Measurements from ENCODE around the gene DENND6B.
"Not testable (repeated sequence)": the region's sequence is repeated elsewhere in the genome, so short reads cannot be mapped to it uniquely, and the experiment has no call there.

Gene DENND6B, protein sequence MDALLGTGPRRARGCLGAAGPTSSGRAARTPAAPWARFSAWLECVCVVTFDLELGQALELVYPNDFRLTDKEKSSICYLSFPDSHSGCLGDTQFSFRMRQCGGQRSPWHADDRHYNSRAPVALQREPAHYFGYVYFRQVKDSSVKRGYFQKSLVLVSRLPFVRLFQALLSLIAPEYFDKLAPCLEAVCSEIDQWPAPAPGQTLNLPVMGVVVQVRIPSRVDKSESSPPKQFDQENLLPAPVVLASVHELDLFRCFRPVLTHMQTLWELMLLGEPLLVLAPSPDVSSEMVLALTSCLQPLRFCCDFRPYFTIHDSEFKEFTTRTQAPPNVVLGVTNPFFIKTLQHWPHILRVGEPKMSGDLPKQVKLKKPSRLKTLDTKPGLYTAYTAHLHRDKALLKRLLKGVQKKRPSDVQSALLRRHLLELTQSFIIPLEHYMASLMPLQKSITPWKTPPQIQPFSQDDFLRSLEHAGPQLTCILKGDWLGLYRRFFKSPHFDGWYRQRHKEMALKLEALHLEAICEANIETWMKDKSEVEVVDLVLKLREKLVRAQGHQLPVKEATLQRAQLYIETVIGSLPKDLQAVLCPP

DNA sequence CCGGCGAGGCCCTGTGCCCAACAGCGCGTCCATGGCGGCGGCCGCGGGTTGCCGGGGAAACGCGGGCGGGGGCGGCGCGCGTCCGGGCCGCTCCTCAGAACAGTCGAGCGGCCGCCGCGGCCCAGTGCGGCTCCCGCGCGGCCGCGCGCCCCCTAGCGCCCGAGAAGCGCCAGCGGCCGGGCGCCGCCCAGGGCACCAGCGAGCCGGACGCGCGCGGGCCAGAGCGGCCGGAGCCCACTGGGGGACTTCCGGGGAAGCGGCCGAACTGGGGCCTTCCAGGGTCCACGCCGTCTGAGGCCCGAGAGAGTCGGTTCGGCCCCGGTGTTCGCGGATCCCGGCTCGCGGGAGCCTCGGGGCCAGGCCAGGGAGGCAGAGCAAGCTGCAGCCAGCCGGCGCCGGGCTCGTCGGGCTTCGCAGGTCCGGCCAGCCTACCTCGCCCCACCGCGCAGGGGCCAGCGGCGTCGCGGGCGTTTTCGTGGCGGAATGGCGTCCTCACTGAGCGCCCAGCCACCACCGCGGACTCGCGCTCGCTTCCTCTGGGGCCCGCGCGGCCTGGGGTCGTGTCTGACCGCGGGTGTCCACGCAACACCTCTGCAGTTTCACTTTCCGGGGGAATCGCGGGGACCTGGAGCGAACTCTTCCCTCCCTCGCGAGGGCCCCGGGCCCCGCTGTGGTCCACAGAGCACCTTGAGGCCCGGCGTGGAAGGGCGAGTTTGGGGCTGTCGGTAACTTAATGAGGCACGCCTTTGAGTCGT is at the start of gene DENND6B:
Gene DENND6B, minus strand, starts transcription at position 57 of the 755 bp plus-strand sequence. Its CDS starts 24 bp downstream, at position 33.
- TF ChIP-seq, protein P1, sequence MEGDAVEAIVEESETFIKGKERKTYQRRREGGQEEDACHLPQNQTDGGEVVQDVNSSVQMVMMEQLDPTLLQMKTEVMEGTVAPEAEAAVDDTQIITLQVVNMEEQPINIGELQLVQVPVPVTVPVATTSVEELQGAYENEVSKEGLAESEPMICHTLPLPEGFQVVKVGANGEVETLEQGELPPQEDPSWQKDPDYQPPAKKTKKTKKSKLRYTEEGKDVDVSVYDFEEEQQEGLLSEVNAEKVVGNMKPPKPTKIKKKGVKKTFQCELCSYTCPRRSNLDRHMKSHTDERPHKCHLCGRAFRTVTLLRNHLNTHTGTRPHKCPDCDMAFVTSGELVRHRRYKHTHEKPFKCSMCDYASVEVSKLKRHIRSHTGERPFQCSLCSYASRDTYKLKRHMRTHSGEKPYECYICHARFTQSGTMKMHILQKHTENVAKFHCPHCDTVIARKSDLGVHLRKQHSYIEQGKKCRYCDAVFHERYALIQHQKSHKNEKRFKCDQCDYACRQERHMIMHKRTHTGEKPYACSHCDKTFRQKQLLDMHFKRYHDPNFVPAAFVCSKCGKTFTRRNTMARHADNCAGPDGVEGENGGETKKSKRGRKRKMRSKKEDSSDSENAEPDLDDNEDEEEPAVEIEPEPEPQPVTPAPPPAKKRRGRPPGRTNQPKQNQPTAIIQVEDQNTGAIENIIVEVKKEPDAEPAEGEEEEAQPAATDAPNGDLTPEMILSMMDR (conservative IDR thresholded peaks at IDR 0.05): peak; percentile 89
- H3K27ac ChIP-seq: peak within 1 kb of the TSS; percentile 86

DNA sequence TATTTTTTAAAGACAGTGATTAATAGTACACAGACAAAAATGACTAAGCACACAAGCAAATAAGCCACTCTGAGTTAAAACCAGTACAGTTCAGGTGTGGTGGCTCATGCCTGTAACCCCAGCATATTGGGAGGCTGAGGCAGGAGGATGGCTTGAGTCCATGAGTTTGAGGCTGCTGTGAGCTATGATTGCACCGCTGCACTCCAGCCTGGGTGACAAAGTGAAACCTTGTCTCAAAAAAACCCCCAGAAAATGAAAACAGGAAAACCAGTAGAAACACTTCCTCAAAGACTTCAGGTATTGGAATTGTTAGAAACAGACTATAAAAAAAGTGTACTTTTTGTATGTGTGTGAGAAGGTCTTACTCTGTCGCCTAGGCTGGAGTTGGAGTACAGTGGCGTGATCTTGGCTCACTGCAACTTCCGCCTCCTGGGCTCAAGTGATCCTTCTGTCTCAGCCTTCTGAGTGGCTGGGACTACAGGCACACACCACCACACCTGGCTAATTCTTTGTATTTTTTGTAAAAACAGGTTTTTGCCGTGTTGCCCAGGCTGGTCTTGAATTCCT is 49.4 kb upstream of the DENND6B start:
- TF ChIP-seq, protein P1 (conservative IDR thresholded peaks at IDR 0.05): no peak
- no peak overlapping the region for H3K27ac ChIP-seq

DNA sequence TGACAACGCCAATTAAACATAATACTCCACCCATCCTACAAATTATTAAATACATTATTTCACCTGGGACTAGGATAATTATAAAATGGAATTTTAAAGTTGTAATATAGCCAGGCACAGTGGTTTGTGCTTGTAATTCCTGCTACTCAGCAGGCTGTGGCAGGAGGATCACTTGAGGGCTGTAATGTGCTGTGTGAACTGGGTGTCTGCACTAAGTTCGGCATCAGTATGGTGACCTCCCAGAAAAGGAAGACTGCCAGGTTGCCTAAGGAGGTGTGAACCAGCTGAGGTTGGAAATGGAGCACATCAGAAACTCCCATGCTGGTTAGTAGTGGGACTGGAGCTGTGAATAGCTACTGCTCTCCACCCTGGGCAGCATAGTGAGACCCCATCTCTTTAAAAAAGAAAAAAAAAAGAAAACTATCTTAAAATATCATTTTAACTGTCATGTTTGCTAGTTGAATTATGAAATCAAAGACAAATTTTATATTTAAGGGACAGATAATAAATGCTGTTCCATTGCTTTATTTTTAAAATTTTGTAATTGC is 44.4 kb upstream of the DENND6B start:
- TF ChIP-seq, protein P1 (conservative IDR thresholded peaks at IDR 0.05): no peak
- H3K27ac ChIP-seq: no peak overlapping the region

DNA sequence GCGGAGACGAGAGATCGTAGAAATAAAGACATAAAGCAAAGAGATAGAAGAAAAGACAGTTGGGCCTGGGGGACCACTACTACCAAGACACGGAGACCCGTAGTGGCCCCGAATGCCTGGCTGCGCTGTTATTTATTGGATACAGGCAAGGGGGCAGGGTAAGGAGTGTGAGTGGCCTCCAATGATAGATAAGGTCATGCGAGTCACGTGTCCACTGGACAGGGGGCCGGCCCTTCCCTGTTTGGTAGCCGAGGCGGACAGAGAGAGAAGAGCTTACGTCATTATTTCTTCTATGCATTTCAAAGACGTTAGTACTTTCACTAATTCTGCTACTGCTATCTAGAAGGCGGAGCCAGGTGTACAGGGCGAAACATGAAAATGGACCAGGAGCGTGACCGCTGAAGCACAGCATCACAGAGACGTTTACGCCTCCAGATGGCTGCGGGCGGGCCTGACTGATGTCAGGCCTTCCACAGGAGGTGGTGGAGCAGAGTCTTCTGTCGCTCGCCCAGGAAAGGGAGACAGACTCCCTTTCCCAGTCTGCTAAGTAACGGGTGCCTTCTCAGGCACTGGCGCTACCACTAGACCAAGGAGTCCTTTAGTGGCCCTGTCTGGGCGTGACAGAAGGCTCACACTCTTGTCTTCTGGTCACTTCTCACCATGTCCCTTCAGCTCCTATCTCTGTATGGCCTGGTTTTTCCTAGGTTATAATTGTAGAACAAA is 41.1 kb upstream of the DENND6B start:
- H3K27ac ChIP-seq: no peak overlapping the region
- TF ChIP-seq, protein P1 (conservative IDR thresholded peaks at IDR 0.05): no peak

GRCh38 chr22:50363803-50364194 is 37.0 kb upstream of the DENND6B start:
- H3K27ac ChIP-seq: not testable (repeated sequence)

DNA sequence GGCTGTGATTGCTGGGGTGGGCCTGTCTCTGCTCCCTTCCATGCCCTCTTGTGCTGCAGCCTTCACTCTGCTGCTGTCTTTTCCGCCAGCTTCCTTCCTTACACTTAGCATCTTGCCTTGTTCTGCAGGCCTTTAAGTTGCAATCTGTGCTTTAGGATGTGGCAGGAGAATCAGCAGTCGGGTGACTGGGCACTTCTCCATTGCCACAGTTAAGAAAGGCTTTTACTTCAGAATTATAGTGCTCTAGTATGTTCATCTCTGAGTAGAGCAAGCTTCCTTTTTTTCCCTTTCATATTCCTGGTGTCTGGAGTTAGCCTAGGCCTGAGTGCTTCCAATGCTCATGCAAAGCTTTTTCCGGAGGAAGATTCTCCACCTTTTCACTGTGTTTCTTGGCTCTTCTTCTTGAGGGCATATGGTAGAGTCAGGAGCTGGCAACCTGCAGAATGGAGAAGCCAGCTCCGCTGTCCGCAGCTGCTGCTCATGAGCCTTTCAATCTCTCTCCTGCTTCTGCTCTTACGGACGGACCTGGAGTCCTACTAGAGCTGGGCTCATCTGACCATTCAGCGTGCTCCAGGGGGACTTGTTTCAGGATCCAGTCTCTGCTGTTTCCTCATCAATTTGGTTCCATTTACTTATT is 36.5 kb upstream of the DENND6B start:
- TF ChIP-seq, protein P1 (conservative IDR thresholded peaks at IDR 0.05): no peak
- no peak overlapping the region for H3K27ac ChIP-seq

DNA sequence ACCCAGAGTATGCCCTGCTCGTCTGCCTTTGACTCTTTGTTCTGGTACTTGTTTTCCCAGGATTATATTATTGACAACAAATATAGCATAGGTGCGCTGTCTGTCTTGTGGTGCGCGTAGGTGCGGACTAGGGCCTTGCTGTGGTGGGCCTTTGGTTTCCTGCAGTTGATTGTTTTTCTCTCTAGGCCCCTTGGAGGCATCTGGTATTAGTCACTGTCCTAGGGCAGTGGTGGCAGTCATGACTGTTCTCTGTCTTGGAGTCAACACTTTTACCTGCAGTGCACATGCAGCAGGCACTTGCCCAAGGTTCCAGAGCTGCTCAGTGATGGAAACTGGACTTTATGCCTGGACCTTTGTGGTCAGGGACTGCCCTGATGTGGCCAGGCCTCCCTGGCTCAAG is 34.9 kb upstream of the DENND6B start:
- H3K27ac ChIP-seq: no peak overlapping the region
- TF ChIP-seq, protein P1 (conservative IDR thresholded peaks at IDR 0.05): no peak
